Measurements from ENCODE around the gene SRPK1.

GRCh38 chr6:35879151-35879550 lies 41.7 kb downstream of the SRPK1 start:
- TF ChIP-seq E2F1 (CRISPR knock-in tag; IDR thresholded peaks at IDR 0.05), result no peak
- no peak for TF ChIP-seq ZNF7 (CRISPR knock-in tag; IDR thresholded peaks at IDR 0.05)
- no peak for TF ChIP-seq YY1 (IDR thresholded peaks at IDR 0.05; ENCODE audit: insufficient read depth, insufficient replicate concordance, low read depth, low read length)
- no peak for TF ChIP-seq MTA3 (CRISPR knock-in tag; IDR thresholded peaks at IDR 0.05)
- TF ChIP-seq BCL3 (CRISPR knock-in tag; IDR thresholded peaks at IDR 0.05), result no peak
- TF ChIP-seq SMAD3 (CRISPR knock-in tag; IDR thresholded peaks at IDR 0.05), result no peak
- no peak for TF ChIP-seq ZFP41 (CRISPR knock-in tag; IDR thresholded peaks at IDR 0.05; ENCODE audit: borderline replicate concordance)

All from HepG2 (cell line).